CD14-positive monocyte (primary cell): ENCODE data around the gene TSPAN5. TPM values are rescaled to one million over a fixed set of nuclear protein-coding genes. Genes with fewer than 3 reads are reported as not detected.

Source experiments
- DNase-seq, 3 donors: peaks; one replicate each; pipeline ENCODE4 v3.0.0-alpha.2; 2011 to 2022
- H2AFZ ChIP-seq: 2 replicates; pipeline ENCODE4 v1.6.0; 2012; ENCODE audit warnings: mild to moderate bottlenecking, low read depth, low read length, inconsistent platforms; ENCODE audit not compliant: insufficient read depth, poor library complexity, severe bottlenecking
- H3K27ac ChIP-seq, 2 donors: 1 replicate in 1 of 2; 2 replicates in 1 of 2; pipeline ENCODE4 v1.5.1; 2012 to 2013; ENCODE audit warnings: low read length in 2 of 2, control low read depth in 1 of 2, inconsistent platforms in 1 of 2, low read depth in 1 of 2, mild to moderate bottlenecking in 1 of 2
- H3K27me3 ChIP-seq, 2 donors: one replicate each; pipeline versions ENCODE4 v1.6.0 to v1.6.1; 2011 to 2013; ENCODE audit warnings: low read length in 2 of 2; ENCODE audit not compliant: control insufficient read depth in 2 of 2, insufficient read depth in 2 of 2
- H3K36me3 ChIP-seq, 2 donors: replicated peaks in 1 of 2; 1 replicate in 1 of 2; 2 replicates in 1 of 2; pipeline versions ENCODE4 v1.5.1 to v1.6.1; 2012 to 2013; ENCODE audit warnings: low read length in 2 of 2, control low read depth in 1 of 2, inconsistent platforms in 1 of 2, mild to moderate bottlenecking in 1 of 2; ENCODE audit not compliant: insufficient read depth in 2 of 2, control insufficient read depth in 1 of 2
- H3K4me1 ChIP-seq, 2 donors: 1 replicate in 1 of 2; 2 replicates in 1 of 2; pipeline versions ENCODE4 v1.5.1 to v1.6.1; 2012 to 2013; ENCODE audit warnings: low read length in 2 of 2, control low read depth in 1 of 2, inconsistent platforms in 1 of 2, mild to moderate bottlenecking in 1 of 2, moderate library complexity in 1 of 2; ENCODE audit not compliant: insufficient read depth in 2 of 2, control insufficient read depth in 1 of 2
- H3K4me2 ChIP-seq: replicated peaks from 2 replicates; pipeline ENCODE3; 2012; ENCODE audit warnings: low read length, moderate library complexity, mild to moderate bottlenecking; ENCODE audit not compliant: poor library complexity, severe bottlenecking; ENCODE audit errors: extremely low read depth
- H3K4me3 ChIP-seq, 3 experiments: fragments of 200-600 bp in 1 of 3; sonication (generic) in 1 of 3; replicated peaks in 1 of 3; 1 replicate in 2 of 3; 2 replicates in 1 of 3; pipeline ENCODE4 v1.5.1; 2011 to 2013; ENCODE audit warnings: low read length in 3 of 3, mild to moderate bottlenecking in 3 of 3, control low read depth in 2 of 3, low read depth in 2 of 3, inconsistent platforms in 1 of 3, moderate library complexity in 1 of 3
- H3K79me2 ChIP-seq: 2 replicates; pipeline ENCODE4 v1.6.0; 2012; ENCODE audit warnings: mild to moderate bottlenecking, control low read depth, inconsistent platforms, low read length, moderate library complexity; ENCODE audit not compliant: insufficient read depth
- H3K9ac ChIP-seq: 2 replicates; pipeline ENCODE4 v1.6.0; 2017; ENCODE audit warnings: low read length, mild to moderate bottlenecking; ENCODE audit not compliant: insufficient read depth, poor library complexity, severe bottlenecking
- H3K9me3 ChIP-seq, 2 donors: replicated peaks in 1 of 2; 1 replicate in 1 of 2; 2 replicates in 1 of 2; pipeline versions ENCODE4 v1.5.1 to v1.6.1; 2012 to 2013; ENCODE audit warnings: low read length in 2 of 2, control low read depth in 1 of 2; ENCODE audit not compliant: control insufficient read depth in 1 of 2, insufficient read depth in 1 of 2
- H4K20me1 ChIP-seq: 2 replicates; pipeline ENCODE4 v1.6.0; 2012; ENCODE audit warnings: mild to moderate bottlenecking, low read length, control low read depth, moderate library complexity; ENCODE audit not compliant: insufficient read depth
- H3K27ac Mint-ChIP-seq, 7 donors: one replicate each; pipeline ENCODE4 v1.8.0; 2020; ENCODE audit warnings: mild to moderate bottlenecking in 7 of 7, mixed read lengths in 7 of 7, moderate library complexity in 6 of 7, inconsistent platforms in 2 of 7
- H3K27me3 Mint-ChIP-seq, 3 donors: one replicate each; pipeline ENCODE4 v1.8.0; 2021 to 2022; ENCODE audit warnings: low read depth in 3 of 3, mild to moderate bottlenecking in 3 of 3, mixed read lengths in 3 of 3, moderate library complexity in 3 of 3, inconsistent platforms in 1 of 3
- H3K36me3 Mint-ChIP-seq, 2 donors: one replicate each; pipeline ENCODE4 v1.8.0; 2020; ENCODE audit warnings: mixed read lengths in 2 of 2, inconsistent platforms in 1 of 2, mild to moderate bottlenecking in 1 of 2
- H3K4me1 Mint-ChIP-seq: one replicate; pipeline ENCODE4 v1.8.0; 2020; ENCODE audit warnings: mild to moderate bottlenecking, mixed read lengths
- H3K4me3 Mint-ChIP-seq, 2 donors: one replicate each; pipeline ENCODE4 v1.8.0; 2020; ENCODE audit warnings: mild to moderate bottlenecking in 2 of 2, mixed read lengths in 2 of 2, moderate library complexity in 1 of 2
- H3K9me3 Mint-ChIP-seq, 7 donors: one replicate each; pipeline ENCODE4 v1.8.0; 2020 to 2022; ENCODE audit warnings: mixed read lengths in 7 of 7, mild to moderate bottlenecking in 6 of 7, moderate library complexity in 6 of 7, inconsistent platforms in 2 of 7
- WGBS: methylation state at CpG from one replicate; pipeline ENCODE4 v1.1.5; 2013; ENCODE audit warnings: missing lambda C conversion rate; ENCODE audit not compliant: insufficient coverage; 5-methylcytosine and 5-hydroxymethylcytosine counted together
- intact Hi-C, 2 donors: fragments of 100-400 bp; cut with micrococcal nuclease; formaldehyde crosslinking; loops; one replicate each; pipeline versions ENCODE4 v1.15.0 to v1.15.1; 2023
- polyA plus RNA-seq, 3 donors: library from polyadenylated mRNA; depleted of rRNA in 1 of 3; unstranded in 2 of 3; stranded (reverse) in 1 of 3; fragments of 300-500 nt in 2 of 3; fragments of >200 nt in 1 of 3; fragmentation: Illumina TruSeq in 2 of 3; gene quantifications; 1 replicate in 2 of 3; 2 replicates in 1 of 3; pipeline ENCODE4 v1.2.3, GENCODE V29; 2012 to 2021
- TF ChIP-seq, protein P1 (sequence below): fragments of 200-600 bp; IDR thresholded peaks from one replicate; pipeline ENCODE4 v1.8.0; 2022; ENCODE audit warnings: antibody characterized with exemption, mild to moderate bottlenecking

Gene TSPAN5
- polyA plus RNA-seq, 3 donors = 0.09 to 1.1 (median 0.13) TPM

- H3K9ac ChIP-seq = no peak overlapping the region
- Mint-ChIP-seq H3K27me3 (no peaks in the 10 kb centered on the region), H3K9me3 (peaks cover 3 to 15% (median 9%) of the 10 kb centered on the region in 7 donors), H3K27ac (no peak overlapping the region), H3K36me3 (no peaks in the 10 kb centered on the region), H3K4me1 (no peaks in the 10 kb centered on the region), H3K4me3 (no peak overlapping the region)
- no peak overlapping the region for H3K27ac ChIP-seq
- peaks cover 3 to 6% of the 10 kb centered on the region in 2 donors for H3K9me3 ChIP-seq
- intact Hi-C loops = no loop called here
- H3K4me3 ChIP-seq = no peak overlapping the region
- H3K79me2 ChIP-seq = no peaks in the 10 kb centered on the region
- no peaks in the 10 kb centered on the region for H4K20me1 ChIP-seq
- no peaks in the 10 kb centered on the region for H3K4me1 ChIP-seq
- no peak for DNase-seq
- WGBS = no CpG with 5 or more reads among the region's 10 CpGs
- H3K36me3 ChIP-seq = no peaks in the 10 kb centered on the region
- no peak overlapping the region for H3K4me2 ChIP-seq
- TF ChIP-seq, protein P1, sequence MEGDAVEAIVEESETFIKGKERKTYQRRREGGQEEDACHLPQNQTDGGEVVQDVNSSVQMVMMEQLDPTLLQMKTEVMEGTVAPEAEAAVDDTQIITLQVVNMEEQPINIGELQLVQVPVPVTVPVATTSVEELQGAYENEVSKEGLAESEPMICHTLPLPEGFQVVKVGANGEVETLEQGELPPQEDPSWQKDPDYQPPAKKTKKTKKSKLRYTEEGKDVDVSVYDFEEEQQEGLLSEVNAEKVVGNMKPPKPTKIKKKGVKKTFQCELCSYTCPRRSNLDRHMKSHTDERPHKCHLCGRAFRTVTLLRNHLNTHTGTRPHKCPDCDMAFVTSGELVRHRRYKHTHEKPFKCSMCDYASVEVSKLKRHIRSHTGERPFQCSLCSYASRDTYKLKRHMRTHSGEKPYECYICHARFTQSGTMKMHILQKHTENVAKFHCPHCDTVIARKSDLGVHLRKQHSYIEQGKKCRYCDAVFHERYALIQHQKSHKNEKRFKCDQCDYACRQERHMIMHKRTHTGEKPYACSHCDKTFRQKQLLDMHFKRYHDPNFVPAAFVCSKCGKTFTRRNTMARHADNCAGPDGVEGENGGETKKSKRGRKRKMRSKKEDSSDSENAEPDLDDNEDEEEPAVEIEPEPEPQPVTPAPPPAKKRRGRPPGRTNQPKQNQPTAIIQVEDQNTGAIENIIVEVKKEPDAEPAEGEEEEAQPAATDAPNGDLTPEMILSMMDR = no peak
- H3K27me3 ChIP-seq = no peaks in the 10 kb centered on the region
- no peak overlapping the region for H2AFZ ChIP-seq
Observed at GRCh38 chr4:98603683-98604521, 54.5 kb downstream of the TSPAN5 start.

DNA sequence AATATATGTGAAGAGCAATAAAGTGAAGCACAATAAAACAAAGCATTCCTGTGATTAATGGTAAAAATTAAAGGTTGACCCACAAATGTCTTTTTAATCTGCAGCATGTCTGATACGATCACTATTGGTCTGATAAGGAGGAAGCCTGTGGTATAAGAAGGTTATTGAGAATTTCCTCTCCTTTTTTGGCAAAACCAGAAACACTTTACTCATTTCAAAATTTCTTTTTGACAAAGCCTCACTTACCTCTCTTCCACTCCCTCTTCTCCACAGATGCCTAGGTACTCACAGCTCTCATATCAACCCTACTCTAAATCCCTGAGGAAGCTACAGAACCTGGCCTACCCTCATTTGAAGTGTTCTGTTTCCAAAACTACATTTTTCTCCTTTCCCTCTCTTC, 56.1 kb downstream of the TSPAN5 start:
- Histone ChIP-seq H2AFZ (no peak overlapping the region), H3K36me3 (no peaks in the 10 kb centered on the region), H3K4me1 (no peaks in the 10 kb centered on the region), H3K27ac (no peak overlapping the region), H4K20me1 (no peaks in the 10 kb centered on the region), H3K27me3 (no peaks in the 10 kb centered on the region), H3K4me2 (no peak overlapping the region), H3K79me2 (no peaks in the 10 kb centered on the region), H3K9me3 (peaks cover 8 to 12% of the 10 kb centered on the region in 2 donors), H3K4me3 (no peak overlapping the region), H3K9ac (no peak overlapping the region)
- no peaks in the 10 kb centered on the region for H3K4me1 Mint-ChIP-seq
- no peak overlapping the region for H3K4me3 Mint-ChIP-seq
- no peak for DNase-seq
- H3K27me3 Mint-ChIP-seq = no peaks in the 10 kb centered on the region
- TF ChIP-seq, protein P1 = no peak
- WGBS = no CpG with 5 or more reads among the region's 1 CpG
- intact Hi-C loops = no loop called here
- H3K36me3 Mint-ChIP-seq = no peaks in the 10 kb centered on the region
- no peak overlapping the region for H3K27ac Mint-ChIP-seq
- H3K9me3 Mint-ChIP-seq = peaks cover 6 to 22% (median 15%) of the 10 kb centered on the region in 7 donors
